Natural killer cell (primary cell): ENCODE results near the gene TMPRSS3. TPM values are rescaled to one million over a fixed set of nuclear protein-coding genes. Genes with fewer than 3 reads are reported as not detected.

Experiments used
- ATAC-seq, 3 donors: fragments of 150-1000 bp in 2 of 3; fragments of 200-7000 bp in 1 of 3; cut with Tn5 transposase; 1 replicate in 1 of 3; 2 replicates in 2 of 3; pipeline ENCODE4 v1.10.0; 2021; ENCODE audit warnings: mild to moderate bottlenecking in 2 of 3, moderate library complexity in 2 of 3
- DNase-seq, 2 donors: peaks; one replicate each; pipeline versions ENCODE4 v3.0.0 to v3.0.0-alpha.2; 2013 to 2021; ENCODE audit warnings: mixed read lengths in 1 of 2
- H3K27ac ChIP-seq: one replicate; pipeline ENCODE4 v1.5.1; 2013; ENCODE audit warnings: mild to moderate bottlenecking, low read length
- H3K27me3 ChIP-seq: one replicate; pipeline ENCODE4 v1.6.1; 2013; ENCODE audit warnings: low read length; ENCODE audit not compliant: control insufficient read depth, insufficient read depth
- H3K36me3 ChIP-seq: one replicate; pipeline ENCODE4 v1.6.1; 2013; ENCODE audit warnings: low read length; ENCODE audit not compliant: control insufficient read depth, insufficient read depth
- H3K4me1 ChIP-seq: one replicate; pipeline ENCODE4 v1.6.1; 2013; ENCODE audit warnings: low read length; ENCODE audit not compliant: control insufficient read depth, insufficient read depth
- H3K4me3 ChIP-seq: one replicate; pipeline ENCODE4 v1.5.1; 2013; ENCODE audit warnings: low read length
- H3K9me3 ChIP-seq: one replicate; pipeline ENCODE4 v1.6.1; 2013; ENCODE audit warnings: low read length; ENCODE audit not compliant: control insufficient read depth, insufficient read depth
- H3K27ac Mint-ChIP-seq, 2 donors: one replicate each; pipeline ENCODE4 v1.8.0; 2022; ENCODE audit warnings: mild to moderate bottlenecking in 2 of 2, mixed read lengths in 2 of 2, moderate library complexity in 1 of 2
- H3K27me3 Mint-ChIP-seq, 2 donors: one replicate each; pipeline ENCODE4 v1.8.0; 2022; ENCODE audit warnings: low read depth in 2 of 2, mixed read lengths in 2 of 2
- H3K36me3 Mint-ChIP-seq: one replicate; pipeline ENCODE4 v1.8.0; 2022; ENCODE audit warnings: mixed read lengths
- H3K4me1 Mint-ChIP-seq, 2 donors: one replicate each; pipeline ENCODE4 v1.8.0; 2022; ENCODE audit warnings: mixed read lengths in 2 of 2
- H3K4me3 Mint-ChIP-seq: one replicate; pipeline ENCODE4 v1.8.0; 2022; ENCODE audit warnings: mild to moderate bottlenecking, moderate library complexity, mixed read lengths
- H3K9me3 Mint-ChIP-seq, 2 donors: one replicate each; pipeline ENCODE4 v1.8.0; 2022; ENCODE audit warnings: mixed read lengths in 2 of 2
- WGBS: methylation state at CpG from one replicate; pipeline ENCODE4 v1.1.7; 2013; ENCODE audit warnings: missing lambda C conversion rate; ENCODE audit not compliant: insufficient coverage; 5-methylcytosine and 5-hydroxymethylcytosine counted together
- intact Hi-C: fragments of 100-400 bp; cut with micrococcal nuclease; formaldehyde crosslinking; loops from one replicate; pipeline ENCODE4 v1.14.2; 2022
- total RNA-seq, 4 donors: library from RNA; stranded (reverse); fragments of 120-200 nt in 1 of 4; gene quantifications; one replicate each; pipeline versions ENCODE4 v1.2.3 to v1.2.4, GENCODE V29; 2013 to 2022
- TF ChIP-seq, protein P1 (sequence below): fragments of 200-600 bp; IDR thresholded peaks from one replicate; pipeline ENCODE4 v1.8.0; 2022; ENCODE audit warnings: antibody characterized with exemption

Gene TMPRSS3
- total RNA-seq, 3 donors from 2014 or later (not counting 1 experiment from before 2014, with no cell fraction given): 0.25 TPM; not detected in 2

DNA sequence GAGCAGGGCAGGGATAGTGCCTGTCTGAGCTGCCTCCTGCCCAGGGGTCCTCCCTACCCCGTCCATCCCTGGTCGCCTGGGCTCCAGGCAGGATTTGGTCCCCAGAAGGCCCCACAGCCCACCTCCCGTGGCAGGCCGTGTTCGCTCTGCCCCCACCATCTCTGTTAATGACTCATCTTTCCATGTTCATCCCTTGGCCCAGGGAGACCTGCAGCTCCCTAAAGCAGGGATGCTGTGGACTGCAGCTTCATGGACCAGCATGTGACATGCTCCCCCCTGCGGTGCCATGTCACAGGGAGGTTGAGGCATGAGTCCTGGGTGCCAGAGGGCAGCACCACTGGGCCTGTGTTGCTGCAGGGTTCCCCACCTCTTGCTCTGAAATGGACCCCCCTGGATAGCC is 34.7 kb upstream of the TMPRSS3 start:
- H3K4me3 Mint-ChIP-seq: no peak overlapping the region

DNA sequence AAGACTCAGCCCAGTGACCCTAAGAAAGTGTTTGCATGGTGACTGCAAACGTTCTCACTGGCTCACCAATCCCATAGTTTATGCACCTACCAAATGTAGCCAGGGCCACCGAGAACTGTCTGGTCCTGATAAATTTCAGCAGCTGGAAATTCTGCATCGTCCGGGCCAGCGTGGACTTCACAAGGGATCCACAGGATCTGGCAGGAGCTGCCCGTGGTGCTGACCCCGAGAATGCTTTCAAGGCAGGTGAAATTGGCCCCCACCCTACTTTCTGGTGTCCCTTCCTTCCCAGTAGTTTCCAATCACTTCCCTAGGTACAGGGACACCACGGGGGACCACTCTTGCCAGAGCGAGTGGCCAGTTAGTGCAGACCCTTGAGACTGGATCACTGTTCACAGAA is 34.0 kb upstream of the TMPRSS3 start:
- 85% methylated on average over 9 of the region's 9 CpGs for WGBS
- H3K36me3 Mint-ChIP-seq: peaks cover 9% of the 10 kb centered on the region
- intact Hi-C loops: loop anchor here (10.0 kb wide), 2 partner anchors 95 to 255 kb away; no protein-coding TSS in a partner anchor

More for the DNA sequence above, 34.7 kb upstream of the TMPRSS3 start:
- no peak overlapping the region for H3K27ac ChIP-seq
- TF ChIP-seq, protein P1, sequence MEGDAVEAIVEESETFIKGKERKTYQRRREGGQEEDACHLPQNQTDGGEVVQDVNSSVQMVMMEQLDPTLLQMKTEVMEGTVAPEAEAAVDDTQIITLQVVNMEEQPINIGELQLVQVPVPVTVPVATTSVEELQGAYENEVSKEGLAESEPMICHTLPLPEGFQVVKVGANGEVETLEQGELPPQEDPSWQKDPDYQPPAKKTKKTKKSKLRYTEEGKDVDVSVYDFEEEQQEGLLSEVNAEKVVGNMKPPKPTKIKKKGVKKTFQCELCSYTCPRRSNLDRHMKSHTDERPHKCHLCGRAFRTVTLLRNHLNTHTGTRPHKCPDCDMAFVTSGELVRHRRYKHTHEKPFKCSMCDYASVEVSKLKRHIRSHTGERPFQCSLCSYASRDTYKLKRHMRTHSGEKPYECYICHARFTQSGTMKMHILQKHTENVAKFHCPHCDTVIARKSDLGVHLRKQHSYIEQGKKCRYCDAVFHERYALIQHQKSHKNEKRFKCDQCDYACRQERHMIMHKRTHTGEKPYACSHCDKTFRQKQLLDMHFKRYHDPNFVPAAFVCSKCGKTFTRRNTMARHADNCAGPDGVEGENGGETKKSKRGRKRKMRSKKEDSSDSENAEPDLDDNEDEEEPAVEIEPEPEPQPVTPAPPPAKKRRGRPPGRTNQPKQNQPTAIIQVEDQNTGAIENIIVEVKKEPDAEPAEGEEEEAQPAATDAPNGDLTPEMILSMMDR: no peak
- intact Hi-C loops: no loop called here
- peaks cover 2% of the 10 kb centered on the region for H3K36me3 ChIP-seq
- H3K27me3 Mint-ChIP-seq: peaks cover 67 to 87% of the 10 kb centered on the region in 2 donors
- H3K27ac Mint-ChIP-seq: no peak overlapping the region
- peaks cover 3% of the 10 kb centered on the region for H3K9me3 ChIP-seq
- WGBS: 88% methylated on average over 6 of the region's 6 CpGs
- H3K27me3 ChIP-seq: peaks cover 36% of the 10 kb centered on the region
- no peak overlapping the region for H3K4me3 ChIP-seq
- H3K4me1 ChIP-seq: peaks cover 21% of the 10 kb centered on the region
- H3K36me3 Mint-ChIP-seq: peaks cover 9% of the 10 kb centered on the region
- ATAC-seq: no peak
- peaks cover 2 to 7% of the 10 kb centered on the region in 2 donors for H3K9me3 Mint-ChIP-seq
- peaks cover 20 to 30% of the 10 kb centered on the region in 2 donors for H3K4me1 Mint-ChIP-seq
- no peak for DNase-seq

DNA sequence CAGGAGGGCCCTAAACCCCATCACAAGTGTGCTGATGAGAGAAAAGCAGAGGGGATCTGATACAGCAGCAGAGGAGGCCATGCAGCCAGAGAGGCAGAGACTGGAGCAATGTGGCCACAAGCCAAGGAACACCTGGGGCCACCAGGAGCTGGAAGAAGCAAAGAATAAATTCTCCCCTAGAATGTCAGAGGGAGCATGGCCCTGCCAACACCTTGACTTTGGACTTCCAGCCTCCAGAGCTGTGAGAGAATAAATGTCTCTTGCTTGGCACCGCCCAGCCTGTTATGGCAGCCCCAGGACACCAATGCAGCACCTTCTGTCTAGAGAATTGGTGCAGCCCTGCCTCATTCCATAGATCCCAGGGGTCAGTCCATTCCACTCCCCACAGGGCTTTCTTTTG is 33.2 kb upstream of the TMPRSS3 start:
- 97% methylated on average over 1 of the region's 1 CpG for WGBS
- no peak overlapping the region for H3K27ac Mint-ChIP-seq
- peaks cover 9% of the 10 kb centered on the region for H3K36me3 Mint-ChIP-seq
- TF ChIP-seq, protein P1: no peak
- H3K27ac ChIP-seq: no peak overlapping the region
- no peak overlapping the region for H3K4me3 ChIP-seq
- H3K4me1 Mint-ChIP-seq: peaks cover 35 to 45% of the 10 kb centered on the region in 2 donors
- ATAC-seq (no peak), DNase-seq (no peak)
- H3K9me3 Mint-ChIP-seq: peaks cover 2 to 7% of the 10 kb centered on the region in 2 donors
- intact Hi-C loops: loop anchor here (10.0 kb wide), 2 partner anchors 96 to 256 kb away; no protein-coding TSS in a partner anchor
- H3K9me3 ChIP-seq: peaks cover 3% of the 10 kb centered on the region
- peaks cover 36% of the 10 kb centered on the region for H3K4me1 ChIP-seq
- no peak overlapping the region for H3K4me3 Mint-ChIP-seq
- peaks cover 59 to 74% of the 10 kb centered on the region in 2 donors for H3K27me3 Mint-ChIP-seq
- H3K36me3 ChIP-seq: peaks cover 2% of the 10 kb centered on the region
- peaks cover 33% of the 10 kb centered on the region for H3K27me3 ChIP-seq

More for the DNA sequence above, 34.0 kb upstream of the TMPRSS3 start:
- peaks cover 2% of the 10 kb centered on the region for H3K36me3 ChIP-seq
- peaks cover 3% of the 10 kb centered on the region for H3K9me3 ChIP-seq
- peaks cover 27 to 36% of the 10 kb centered on the region in 2 donors for H3K4me1 Mint-ChIP-seq
- H3K4me3 Mint-ChIP-seq: no peak overlapping the region
- no peak overlapping the region for H3K4me3 ChIP-seq
- H3K4me1 ChIP-seq: peaks cover 28% of the 10 kb centered on the region
- peaks cover 2 to 7% of the 10 kb centered on the region in 2 donors for H3K9me3 Mint-ChIP-seq
- peaks cover 67 to 82% of the 10 kb centered on the region in 2 donors for H3K27me3 Mint-ChIP-seq
- H3K27me3 ChIP-seq: peaks cover 36% of the 10 kb centered on the region
- no peak overlapping the region for H3K27ac ChIP-seq
- DNase-seq (no peak), ATAC-seq (no peak)
- H3K27ac Mint-ChIP-seq: no peak overlapping the region
- TF ChIP-seq, protein P1: no peak
